ENCODE measurements around the gene MRPL39.

MRPL39 gene

DNA sequence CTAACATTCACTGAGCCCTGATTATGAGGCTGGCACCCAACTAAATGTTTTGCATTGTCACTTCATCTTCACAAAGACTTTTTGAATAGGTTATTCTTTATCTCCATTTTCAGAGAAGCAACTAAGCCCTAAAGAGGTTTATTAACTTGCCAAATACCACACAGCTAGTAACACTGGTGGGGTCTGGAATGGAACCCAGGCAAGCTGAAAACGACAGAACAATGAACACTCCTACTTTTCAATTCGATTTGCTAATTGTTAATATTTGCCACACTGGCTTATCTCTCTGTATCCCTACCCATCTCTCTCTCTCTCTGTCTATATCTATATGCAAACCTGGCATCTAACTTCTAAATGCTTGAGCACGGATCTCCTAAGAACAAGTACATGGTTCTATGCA lies 40.6 kb downstream of the MRPL39 start:
- no peak for FAIRE-seq

DNA sequence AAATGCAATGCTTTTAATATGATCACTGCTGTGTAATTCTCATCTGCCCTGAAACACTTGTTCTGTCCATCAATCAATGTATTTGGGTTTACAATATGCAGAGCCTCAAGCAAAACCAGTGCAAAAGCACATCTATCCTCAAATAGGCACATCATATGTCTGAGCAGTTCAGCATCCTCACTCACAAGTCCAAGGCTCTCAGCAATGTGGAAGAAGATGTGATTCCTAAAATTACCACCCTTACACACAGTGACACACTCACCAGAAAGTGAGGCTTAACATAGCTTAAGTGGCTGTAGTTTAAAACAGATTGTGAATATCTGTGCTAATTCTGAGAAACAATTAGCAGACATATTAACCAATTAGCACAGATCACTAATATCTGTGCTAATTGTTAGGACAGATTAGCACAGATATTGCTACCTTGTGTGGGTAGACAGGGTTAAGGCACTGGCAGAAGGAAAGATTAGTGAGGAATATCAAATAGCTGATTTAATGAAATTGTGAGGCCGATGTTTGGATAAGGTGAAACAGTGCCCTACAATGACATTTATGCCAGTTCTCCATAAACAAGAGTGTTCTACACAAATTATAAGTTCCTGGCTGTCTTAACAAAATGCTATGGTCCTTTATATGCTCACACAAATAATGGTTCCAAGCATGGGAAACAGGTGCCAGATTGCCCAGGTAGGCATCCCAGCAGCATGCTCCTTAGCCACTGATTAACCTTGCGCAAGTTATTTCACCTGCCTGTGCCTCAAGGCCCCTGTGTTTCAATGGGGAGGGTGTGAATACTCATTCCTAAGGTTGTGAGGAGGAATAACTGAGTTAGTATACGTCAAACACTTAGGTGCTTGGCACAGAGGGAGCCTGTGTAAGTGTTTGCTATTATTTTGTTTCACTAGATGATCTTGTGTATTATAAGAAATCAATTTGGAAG lies 41.7 kb downstream of the MRPL39 start:
- no peak for FAIRE-seq

DNA sequence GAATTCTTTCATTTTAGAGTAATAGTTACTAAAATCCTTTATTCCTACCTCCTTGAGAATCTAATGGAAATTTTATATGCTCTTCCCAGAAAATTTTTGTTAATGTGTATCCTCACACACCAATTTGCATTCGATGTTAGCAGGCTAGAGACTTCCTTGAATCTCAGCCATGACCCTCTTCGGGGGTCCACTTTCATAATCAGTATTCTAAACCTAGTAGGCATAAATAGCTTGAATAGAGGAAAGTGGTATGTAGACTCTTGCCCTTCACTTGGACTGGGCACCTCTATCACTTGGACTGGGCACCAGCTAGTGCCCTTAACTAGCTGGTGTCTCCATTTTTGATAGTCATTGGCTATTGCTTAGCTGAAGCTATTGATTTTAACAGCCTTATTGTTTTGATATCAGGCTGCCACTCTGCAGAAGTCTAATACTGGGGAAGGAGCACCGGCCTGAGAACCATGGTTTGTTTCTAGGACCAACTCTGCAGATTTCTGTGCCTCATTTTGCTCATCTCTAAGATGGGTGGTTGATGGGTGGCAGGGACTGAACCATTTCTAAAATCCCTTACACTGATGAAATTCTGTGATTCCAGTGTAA lies 42.8 kb downstream of the MRPL39 start:
- FAIRE-seq, result no peak

DNA sequence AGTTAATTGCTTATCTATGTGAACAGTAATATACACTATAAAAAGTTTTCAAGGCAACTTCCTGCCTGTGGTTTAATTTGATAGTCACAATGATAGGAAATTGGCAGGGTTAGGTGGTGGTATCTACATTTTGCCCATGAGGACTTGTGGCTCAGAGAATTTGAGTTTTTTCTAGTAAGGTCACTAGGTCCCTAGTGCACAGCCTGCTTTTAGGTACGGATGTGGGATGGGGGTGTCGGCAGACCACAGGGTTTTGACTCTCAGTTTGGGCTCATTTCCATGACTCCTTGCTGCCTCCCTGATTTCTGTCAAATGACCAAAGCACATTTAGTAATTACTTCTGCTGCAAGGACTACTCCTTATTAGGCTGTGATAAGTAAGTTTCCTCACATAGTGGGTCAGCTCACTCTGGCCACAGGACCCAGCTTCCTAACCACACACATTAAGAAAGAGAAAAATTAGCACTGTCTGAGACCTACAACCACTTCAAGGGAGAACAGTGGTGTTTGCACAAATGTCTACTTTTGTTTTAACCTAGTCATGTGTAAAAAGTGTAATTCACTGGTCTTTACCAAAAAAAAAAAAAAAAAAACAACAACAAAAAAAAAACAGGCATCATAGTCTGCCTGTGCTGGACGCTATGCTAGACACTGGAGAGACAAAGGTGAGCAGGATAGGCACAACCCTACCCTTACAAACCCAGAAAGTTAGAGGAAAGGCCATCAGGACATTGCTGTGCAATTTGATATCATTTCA lies 43.7 kb downstream of the MRPL39 start:
- FAIRE-seq, result no peak

DNA sequence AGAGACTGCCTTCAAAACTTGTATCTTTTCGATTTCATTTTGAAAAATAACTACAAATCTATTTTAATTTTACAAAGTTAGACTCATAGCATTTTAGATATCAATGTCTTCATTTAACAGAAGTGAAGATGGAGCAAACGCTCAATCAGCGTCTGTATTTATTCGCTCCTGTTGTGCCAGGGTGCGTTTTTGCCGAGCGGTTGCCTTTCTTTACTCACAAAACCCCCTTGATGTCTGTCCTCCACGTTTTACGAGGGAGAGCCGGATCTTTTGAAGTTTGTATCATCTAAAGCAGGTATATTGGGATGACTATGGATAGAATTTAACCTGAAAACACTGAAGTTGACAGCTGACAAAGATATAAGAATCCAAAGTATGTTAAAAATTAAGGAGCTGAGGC lies 44.6 kb downstream of the MRPL39 start:
- FAIRE-seq, result no peak

DNA sequence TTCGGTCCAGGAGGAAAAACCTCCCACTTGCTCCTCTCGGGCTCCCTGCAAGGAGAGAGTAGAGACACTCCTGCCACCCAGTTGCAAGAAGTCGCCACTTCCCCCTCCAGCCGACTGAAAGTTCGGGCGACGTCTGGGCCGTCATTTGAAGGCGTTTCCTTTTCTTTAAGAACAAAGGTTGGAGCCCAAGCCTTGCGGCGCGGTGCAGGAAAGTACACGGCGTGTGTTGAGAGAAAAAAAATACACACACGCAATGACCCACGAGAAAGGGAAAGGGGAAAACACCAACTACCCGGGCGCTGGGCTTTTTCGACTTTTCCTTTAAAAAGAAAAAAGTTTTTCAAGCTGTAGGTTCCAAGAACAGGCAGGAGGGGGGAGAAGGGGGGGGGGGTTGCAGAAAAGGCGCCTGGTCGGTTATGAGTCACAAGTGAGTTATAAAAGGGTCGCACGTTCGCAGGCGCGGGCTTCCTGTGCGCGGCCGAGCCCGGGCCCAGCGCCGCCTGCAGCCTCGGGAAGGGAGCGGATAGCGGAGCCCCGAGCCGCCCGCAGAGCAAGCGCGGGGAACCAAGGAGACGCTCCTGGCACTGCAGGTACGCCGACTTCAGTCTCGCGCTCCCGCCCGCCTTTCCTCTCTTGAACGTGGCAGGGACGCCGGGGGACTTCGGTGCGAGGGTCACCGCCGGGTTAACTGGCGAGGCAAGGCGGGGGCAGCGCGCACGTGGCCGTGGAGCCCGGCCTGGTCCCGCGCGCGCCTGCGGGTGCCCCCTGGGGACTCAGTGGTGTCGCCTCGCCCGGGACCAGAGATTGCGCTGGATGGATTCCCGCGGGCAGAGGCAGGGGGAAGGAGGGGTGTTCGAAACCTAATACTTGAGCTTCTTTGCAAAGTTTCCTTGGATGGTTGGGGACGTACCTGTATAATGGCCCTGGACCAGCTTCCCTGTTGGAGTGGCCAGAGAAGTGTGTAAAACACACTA lies 45.3 kb downstream of the MRPL39 start:
- no peak for FAIRE-seq

DNA sequence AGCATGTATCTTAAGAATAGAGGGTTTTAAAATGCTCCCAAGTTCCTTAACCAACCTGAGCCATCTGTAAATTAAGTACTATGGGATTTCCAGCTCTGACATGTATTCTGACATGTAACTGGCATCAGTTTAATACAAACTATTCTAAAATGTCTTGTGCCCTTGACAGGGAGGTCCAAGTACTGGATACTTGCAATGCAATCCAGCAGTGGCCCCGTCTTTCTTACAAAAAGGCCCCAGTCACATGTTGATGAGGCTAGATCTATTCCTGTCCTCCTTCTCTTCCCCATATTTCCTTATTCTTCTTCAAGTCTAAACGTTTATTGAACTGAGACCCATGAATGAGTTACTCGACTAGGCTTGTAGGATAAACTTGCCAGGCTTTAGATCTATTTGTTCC lies 46.4 kb downstream of the MRPL39 start:
- no peak for FAIRE-seq

DNA sequence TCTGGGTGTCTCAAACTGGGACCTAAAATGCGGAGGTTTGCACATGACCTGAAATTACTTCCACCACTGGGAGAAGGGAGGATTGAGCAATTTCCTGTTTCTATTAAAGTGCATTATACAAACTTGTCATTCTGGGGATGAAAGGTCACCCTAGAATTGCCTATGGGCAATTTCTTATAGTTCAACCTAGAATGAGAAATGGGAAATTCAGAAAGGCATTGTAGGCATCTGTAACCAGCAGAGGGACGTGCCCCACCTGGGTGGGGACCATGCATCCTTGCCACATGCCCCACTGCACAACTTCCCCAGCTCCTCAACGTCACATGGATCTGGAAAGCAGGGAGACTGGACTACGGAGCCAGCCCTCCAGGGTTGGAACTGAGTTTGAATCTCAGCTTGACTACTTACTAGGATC lies 47.0 kb downstream of the MRPL39 start:
- FAIRE-seq, result no peak

DNA sequence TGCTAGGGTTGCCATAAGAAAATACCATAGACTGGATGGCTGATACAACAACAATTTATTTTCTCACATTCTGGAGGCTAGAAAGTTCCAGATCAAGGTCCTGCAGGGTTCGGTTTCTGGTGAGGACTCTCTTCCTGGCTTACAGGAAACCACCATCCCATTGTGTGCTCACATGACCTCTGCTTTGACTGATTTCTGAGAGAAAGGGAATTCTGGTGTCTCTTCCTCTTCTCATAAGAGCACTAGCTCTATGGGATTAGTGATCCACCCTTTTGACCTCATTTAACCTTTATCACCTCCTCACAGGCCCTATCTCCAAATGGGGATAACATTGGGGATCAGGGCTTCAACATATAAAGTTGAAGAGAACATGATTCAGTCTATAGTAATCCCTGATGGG lies 47.5 kb downstream of the MRPL39 start:
- FAIRE-seq, result no peak

DNA sequence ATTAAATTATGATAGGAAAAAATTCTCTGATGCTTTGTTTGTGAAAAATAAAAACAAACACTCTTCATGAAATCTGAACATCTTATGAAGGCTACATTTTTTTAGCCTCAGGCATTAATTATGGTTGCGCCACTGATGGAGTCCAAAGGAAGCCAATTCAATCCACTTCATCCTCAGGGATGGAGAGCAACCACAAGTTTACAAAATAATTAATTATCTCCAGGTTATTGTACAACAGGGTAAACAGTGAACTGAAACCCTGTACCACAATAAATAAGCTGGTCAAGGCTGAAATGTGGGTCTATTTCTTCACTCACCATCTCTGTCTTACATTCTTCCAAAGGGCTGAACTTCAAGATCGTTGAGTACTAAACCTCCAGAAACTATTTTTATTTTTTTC lies 49.2 kb downstream of the MRPL39 start:
- FAIRE-seq, result no peak

DNA sequence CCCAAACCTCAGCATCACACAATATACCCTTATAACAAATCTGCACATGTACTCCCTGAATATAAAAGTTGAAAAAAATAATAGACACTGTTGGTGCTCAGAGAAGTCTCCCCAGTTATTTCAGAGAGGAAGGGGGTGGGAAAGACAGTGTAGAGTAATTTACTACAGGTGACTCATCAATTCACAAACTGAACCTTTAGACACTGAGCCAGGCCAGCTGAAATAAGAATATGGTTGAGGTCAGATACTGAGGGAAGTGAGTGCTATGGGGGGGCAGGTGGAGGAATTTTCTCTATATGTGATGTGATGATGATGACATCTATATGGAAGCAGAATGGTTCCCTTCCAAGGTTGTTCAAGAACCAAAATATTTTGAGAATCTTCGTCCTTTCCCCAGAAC lies 50.1 kb downstream of the MRPL39 start:
- FAIRE-seq, result no peak

DNA sequence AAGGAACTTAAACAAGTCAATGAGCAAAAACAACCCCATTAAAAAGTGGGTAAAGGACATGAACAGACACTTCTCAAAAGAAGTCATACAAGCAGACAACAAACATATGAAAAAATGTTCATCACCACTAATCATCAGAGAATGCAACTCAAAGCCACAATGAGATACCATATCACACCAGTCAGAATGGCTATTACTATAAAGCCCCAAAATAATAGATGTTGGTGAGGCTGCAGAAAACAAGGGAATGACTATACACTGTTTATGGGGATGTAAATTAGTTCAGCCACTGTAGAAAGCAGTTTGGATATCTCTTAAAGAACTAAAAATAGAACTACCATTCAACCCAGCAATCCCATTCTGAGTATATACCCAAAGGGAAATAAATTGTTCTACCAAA lies 51.2 kb downstream of the MRPL39 start:
- FAIRE-seq, result no peak

DNA sequence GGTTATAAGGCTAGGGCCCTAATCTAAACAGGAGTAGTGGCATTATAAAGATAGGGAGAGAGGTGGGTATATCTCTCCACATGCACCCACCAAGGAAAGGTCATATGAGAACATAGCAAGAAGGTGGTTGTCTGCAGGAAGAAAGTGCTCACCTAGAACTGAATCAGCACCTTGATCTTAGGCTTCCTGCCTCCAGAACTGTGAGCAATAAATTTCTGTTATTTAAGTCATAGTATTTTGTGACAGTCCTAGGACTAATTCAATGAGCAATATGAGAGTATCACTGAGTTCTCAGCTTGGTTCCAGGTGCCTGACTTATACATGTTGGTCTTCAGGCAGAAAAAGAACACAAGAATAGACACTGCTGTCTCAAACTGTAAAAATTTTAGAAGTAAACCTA lies 51.8 kb downstream of the MRPL39 start:
- no peak for FAIRE-seq

DNA sequence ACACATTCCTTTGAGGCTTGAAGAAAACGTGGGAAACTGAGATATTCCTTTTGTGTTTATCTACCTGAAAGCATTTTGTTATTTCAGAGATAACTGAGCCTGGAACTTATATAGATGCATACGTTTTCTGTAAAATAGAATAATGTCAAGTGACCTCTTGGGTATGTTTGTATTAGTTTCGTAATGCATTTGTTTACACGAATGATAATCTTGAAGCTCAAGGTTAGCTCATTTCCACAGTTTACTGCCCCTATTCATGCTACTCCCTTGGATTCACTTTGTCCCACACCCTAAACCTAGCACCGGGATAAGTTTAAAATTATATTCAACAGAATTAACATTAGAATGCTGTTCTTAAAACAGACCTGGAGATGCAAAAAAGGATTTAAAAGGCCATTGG lies 54.4 kb downstream of the MRPL39 start:
- FAIRE-seq, result no peak

DNA sequence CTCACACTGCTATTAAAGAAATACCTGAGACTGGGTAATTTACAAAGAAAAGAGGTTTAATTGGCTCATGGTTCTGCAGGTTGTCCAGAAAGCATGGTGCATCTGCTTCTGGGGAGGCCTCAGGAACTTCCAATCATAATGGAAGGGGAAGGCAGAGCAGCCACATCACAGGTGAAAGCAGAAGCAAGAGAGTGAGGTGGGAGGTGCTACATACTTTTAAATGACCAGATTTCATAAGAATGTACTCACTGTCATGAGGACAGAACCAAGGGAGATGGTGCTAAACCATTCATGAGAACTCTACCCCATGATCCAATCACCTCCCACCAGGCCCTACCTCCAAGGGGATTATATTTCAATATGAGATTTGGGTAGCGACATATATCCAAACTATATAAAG lies 55.7 kb downstream of the MRPL39 start:
- FAIRE-seq, result no peak

DNA sequence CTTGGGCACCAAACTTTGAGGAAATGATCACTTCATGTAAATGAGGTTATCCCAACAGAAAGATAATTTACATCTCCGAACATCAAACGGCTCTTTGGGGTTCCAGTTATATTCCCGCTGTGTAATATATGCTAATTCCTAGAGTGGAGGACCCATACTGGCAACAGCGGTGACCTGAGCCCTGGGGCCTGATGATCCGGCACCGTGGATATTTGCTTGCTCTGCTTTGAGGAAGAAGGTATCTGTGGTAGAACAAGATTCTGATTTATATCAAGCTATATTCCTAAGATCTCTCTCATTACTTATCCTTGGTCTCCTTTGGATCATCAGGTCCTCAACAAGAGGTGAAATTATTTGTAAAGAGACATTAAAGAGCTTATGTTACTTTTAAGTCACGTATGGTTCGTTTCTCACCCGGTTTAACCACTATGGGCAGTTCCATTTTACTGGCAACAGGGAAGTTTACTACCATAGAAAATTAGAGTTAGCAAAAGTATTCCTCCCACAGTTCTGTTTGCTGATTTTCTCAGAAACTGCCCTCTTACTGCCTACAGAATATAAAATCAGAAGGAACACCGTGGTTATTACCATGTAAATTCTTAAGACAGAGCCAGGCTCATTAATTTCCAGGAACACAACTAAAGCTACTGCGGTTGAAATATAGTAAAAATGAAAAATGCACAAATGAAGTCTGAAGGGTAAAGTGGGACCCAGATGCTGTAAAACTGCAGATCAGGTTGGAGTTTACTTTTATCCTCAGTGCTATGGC lies 56.7 kb downstream of the MRPL39 start:
- FAIRE-seq, result no peak

DNA sequence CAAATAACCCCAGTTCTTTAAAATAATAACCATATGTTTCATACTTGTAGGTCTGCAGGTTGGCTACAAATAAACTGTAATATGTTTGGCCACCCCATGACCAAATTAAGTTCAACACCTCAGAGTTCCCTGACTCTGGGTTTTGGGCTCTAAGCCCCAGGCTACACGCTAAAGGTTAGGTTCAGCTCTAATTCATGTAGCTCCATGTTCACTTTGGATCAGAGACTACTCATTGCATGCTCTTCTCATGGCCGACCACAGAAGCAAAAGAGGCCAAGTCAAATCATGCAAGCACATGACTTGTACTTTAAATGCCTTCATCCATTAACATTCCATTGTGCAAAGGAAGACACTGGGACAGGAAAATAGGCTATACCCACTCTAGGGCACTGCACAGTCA lies 66.2 kb downstream of the MRPL39 start:
- no peak for FAIRE-seq

DNA sequence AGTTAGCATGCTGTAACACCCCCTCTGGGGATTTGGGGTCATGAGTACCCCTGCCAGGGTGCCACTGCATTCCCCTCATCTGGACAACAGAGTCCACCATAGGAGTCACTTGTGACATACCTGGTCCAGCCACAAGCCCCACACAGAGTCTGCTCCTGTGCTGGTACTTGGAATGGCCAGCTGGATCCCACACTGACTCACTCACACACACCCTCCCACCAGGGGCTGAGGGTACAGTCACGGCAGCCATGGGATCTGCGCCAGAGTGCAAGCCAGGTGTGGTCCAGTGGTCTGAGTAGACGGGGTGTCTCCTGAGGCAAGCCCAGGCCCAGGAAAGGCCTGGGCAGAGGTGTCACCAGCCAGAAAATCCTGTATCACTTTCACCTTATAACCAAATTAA lies 67.7 kb downstream of the MRPL39 start:
- no peak for FAIRE-seq

DNA sequence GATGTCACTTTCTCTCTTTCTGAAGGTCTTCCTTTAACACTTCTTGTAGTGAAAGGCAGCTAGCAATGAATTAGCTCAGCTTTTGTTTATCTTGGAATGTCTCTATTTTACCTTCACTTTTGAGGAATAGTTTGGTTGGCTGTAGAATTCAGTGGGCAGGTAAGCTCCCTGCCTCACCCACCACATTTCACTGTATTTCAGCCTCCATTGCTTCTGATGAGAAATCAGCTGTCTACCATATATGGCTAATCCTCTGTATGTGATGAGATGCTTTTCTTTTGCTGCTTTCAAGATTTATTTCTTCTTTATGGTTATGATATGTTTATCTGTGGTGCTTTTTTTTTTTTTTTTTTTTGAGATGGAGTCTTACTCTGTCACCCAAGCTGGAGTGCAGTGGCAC lies 70.1 kb downstream of the MRPL39 start:
- FAIRE-seq, result no peak

DNA sequence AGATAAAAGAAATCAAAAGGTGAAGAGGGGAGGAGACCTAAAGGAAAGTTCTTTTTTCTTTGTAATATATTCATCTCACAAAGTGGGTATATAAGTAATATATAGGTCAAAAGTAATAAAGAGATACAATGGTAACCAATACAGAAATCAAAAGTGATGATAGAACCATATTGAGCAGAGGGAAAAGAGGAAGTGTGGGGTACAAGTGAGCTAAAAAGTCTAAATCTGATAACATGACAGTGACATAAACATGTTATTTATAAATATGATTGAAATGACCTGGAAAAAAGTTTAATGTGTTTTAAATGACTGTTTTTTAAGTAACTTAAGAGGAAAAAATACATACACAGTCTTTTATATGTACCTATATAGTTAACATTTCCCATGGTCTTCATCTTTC lies 70.5 kb downstream of the MRPL39 start:
- FAIRE-seq, result no peak

DNA sequence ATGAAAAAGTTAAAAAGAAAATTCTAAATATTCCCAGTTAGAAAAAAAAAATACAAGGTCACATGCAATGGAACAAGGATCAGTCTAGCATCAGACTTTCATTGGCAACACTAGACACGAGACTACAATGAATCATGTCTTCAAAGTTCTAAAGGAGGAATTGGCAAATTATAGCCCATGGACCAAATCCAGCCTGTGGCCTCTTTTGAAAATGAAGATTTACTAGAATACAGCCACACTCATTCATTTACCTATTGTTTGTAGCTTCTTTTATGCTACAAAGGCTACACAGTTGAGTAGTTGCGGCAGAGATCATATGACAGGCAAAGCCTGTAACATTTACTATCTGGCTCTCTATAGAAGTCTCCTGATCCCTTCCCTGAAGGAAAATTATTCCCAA lies 71.4 kb downstream of the MRPL39 start:
- no peak for FAIRE-seq

Data from endometrium (tissue), 2 donors.